HCT116 (cell line): Measurements from ENCODE around the gene APBB2. TPM values are rescaled to one million over a fixed set of nuclear protein-coding genes. Genes with fewer than 3 reads are reported as not detected.
A peak's percentile ranks its signal among the peaks of the same experiment; 100 is the strongest.

Experiments used
- ATAC-seq: fragments of 200-7000 bp; cut with Tn5 transposase; 2 replicates; pipeline ENCODE4 v1.9.1; 2020; ENCODE audit warnings: mild to moderate bottlenecking, moderate library complexity
- BruUV-seq: library from RNA; stranded (reverse); fragments of 400-500 nt; replicated peaks from 2 replicates; lab custom pipeline; 2021; lab: Mats Ljungman, UMichigan
- CTCF ChIA-PET: fragments of 300-600 bp; sonication (Branson Sonifier 250); formaldehyde crosslinking; loops from one replicate; lab custom pipeline; 2021; ENCODE audit warnings: antibody characterized with exemption; lab: Charles Lee
- POLR2A ChIA-PET: fragments of 300-600, 350-600 bp; sonication (Branson Sonifier 250); formaldehyde crosslinking; loops from one replicate; lab custom pipeline; 2021; ENCODE audit warnings: antibody characterized with exemption; lab: Charles Lee
- RAD21 ChIA-PET, 2 experiments: fragments of 300-600 bp; sonication (Branson Sonifier 250); formaldehyde crosslinking; loops; one replicate each; lab custom pipeline; 2023; ENCODE audit warnings: low total read pairs in 2 of 2; ENCODE audit not compliant: uncharacterized antibody in 2 of 2, unreplicated experiment in 2 of 2, low non-redundant PET in 1 of 2; lab: Charles Lee
- DNase-seq: peaks from one replicate; pipeline ENCODE4 v3.0.0-alpha.2; 2010; ENCODE audit warnings: low read depth, low spot score
- H2AFZ ChIP-seq: fragments of 200-600 bp; shearing (Covaris generic), sonication (generic); 2 replicates; pipeline ENCODE4 v1.6.1; 2017; ENCODE audit warnings: low read depth, mixed run types, mixed read lengths, antibody characterized with exemption, low read length; ENCODE audit not compliant: poor library complexity, severe bottlenecking
- H3K27ac ChIP-seq: 2 replicates; pipeline ENCODE4 v1.5.1; 2012; ENCODE audit warnings: low read depth, low read length
- H3K27me3 ChIP-seq: fragments of 200-600 bp; sonication (generic); 2 replicates; pipeline ENCODE4 v1.6.1; 2016; ENCODE audit warnings: mixed run types, low read length, mixed read lengths; ENCODE audit not compliant: insufficient read depth
- H3K36me3 ChIP-seq, 2 experiments: fragments of 200-500 bp in 1 of 2; fragments of 200-600 bp in 1 of 2; sonication (Bioruptor generic) in 1 of 2; sonication (generic) in 1 of 2; 2 replicates each; pipeline versions ENCODE4 v1.5.1 to v1.6.1; 2014 to 2016; ENCODE audit warnings: low read length in 2 of 2, inconsistent platforms in 1 of 2, mixed read lengths in 1 of 2, mixed run types in 1 of 2; ENCODE audit not compliant: insufficient read depth in 2 of 2, control insufficient read depth in 1 of 2
- H3K4me1 ChIP-seq, 2 experiments: fragments of 200-600 bp in 1 of 2; sonication (generic) in 1 of 2; 2 replicates each; pipeline versions ENCODE4 v1.5.1 to v1.6.1; 2012 to 2017; ENCODE audit warnings: low read length in 2 of 2, inconsistent platforms in 1 of 2, mild to moderate bottlenecking in 1 of 2, mixed read lengths in 1 of 2, mixed run types in 1 of 2, moderate library complexity in 1 of 2; ENCODE audit not compliant: insufficient read depth in 2 of 2, control insufficient read depth in 1 of 2
- H3K4me2 ChIP-seq: fragments of 200-600 bp; sonication (generic); 2 replicates; pipeline ENCODE4 v1.6.1; 2017; ENCODE audit warnings: mixed run types, low read length, mixed read lengths
- H3K4me3 ChIP-seq, 2 experiments: fragments of 200-600 bp in 1 of 2; sonication (generic) in 1 of 2; replicated peaks in 1 of 2; 2 replicates each; pipeline ENCODE4 v1.5.1; 2011 to 2016; ENCODE audit warnings: low read length in 2 of 2, control low read depth in 1 of 2, low read depth in 1 of 2, mild to moderate bottlenecking in 1 of 2, mixed read lengths in 1 of 2, mixed run types in 1 of 2
- H3K79me2 ChIP-seq: fragments of 200-600 bp; sonication (generic); 2 replicates; pipeline ENCODE4 v1.6.1; 2017; ENCODE audit warnings: mild to moderate bottlenecking, mixed run types, low read length, moderate library complexity, mixed read lengths; ENCODE audit not compliant: insufficient read depth
- H3K9ac ChIP-seq: fragments of 200-600 bp; sonication (generic); 2 replicates; pipeline ENCODE4 v1.6.1; 2016; ENCODE audit warnings: low read length, mixed read lengths
- H3K9me2 ChIP-seq: fragments of 200-600 bp; sonication (generic), shearing (Covaris generic); 2 replicates; pipeline ENCODE4 v1.6.1; 2017; ENCODE audit warnings: mixed run types, mild to moderate bottlenecking, moderate library complexity; ENCODE audit not compliant: insufficient read depth
- H3K9me3 ChIP-seq, 2 experiments: fragments of 200-500 bp in 1 of 2; fragments of 200-600 bp in 1 of 2; sonication (Bioruptor generic) in 1 of 2; sonication (generic) in 1 of 2; 2 replicates each; pipeline ENCODE4 v1.6.1; 2014 to 2017; ENCODE audit warnings: low read length in 2 of 2, mixed read lengths in 2 of 2, inconsistent platforms in 1 of 2, low read depth in 1 of 2, mild to moderate bottlenecking in 1 of 2, mixed run types in 1 of 2, moderate library complexity in 1 of 2; ENCODE audit not compliant: control insufficient read depth in 1 of 2, insufficient read depth in 1 of 2
- H4K20me1 ChIP-seq: fragments of 200-600 bp; sonication (generic), shearing (Covaris generic); 2 replicates; pipeline ENCODE4 v1.6.1; 2017; ENCODE audit warnings: mixed run types, mild to moderate bottlenecking, moderate library complexity; ENCODE audit not compliant: insufficient read depth
- CTCF ChIP-seq, 3 experiments: fragments of 200-600 bp in 1 of 3; sonication (generic) in 1 of 3; IDR thresholded peaks in 2 of 3; conservative IDR thresholded peaks in 1 of 3; 2 replicates each; pipeline ENCODE4 v1.5.1; 2012 to 2017; ENCODE audit warnings: low read depth in 2 of 3, low read length in 2 of 3, antibody characterized with exemption in 1 of 3, borderline replicate concordance in 1 of 3, control low read depth in 1 of 3, mild to moderate bottlenecking in 1 of 3, mixed read lengths in 1 of 3, mixed run types in 1 of 3, moderate library complexity in 1 of 3; ENCODE audit not compliant: insufficient read depth in 1 of 3
- EGR1 ChIP-seq: IDR thresholded peaks from 2 replicates; pipeline ENCODE4 v1.6.1; 2012; ENCODE audit warnings: low read depth
- ELF1 ChIP-seq: IDR thresholded peaks from 2 replicates; pipeline ENCODE4 v1.6.1; 2012; ENCODE audit warnings: low read depth, borderline replicate concordance
- EZH2 ChIP-seq: fragments of 200-600 bp; sonication (generic); IDR thresholded peaks from 2 replicates; pipeline ENCODE4 v1.6.1; 2017; ENCODE audit warnings: antibody characterized with exemption, mixed run types
- EZH2phosphoT487 ChIP-seq: fragments of 200-600 bp; IDR thresholded peaks from 2 replicates; pipeline ENCODE4 v1.6.1; 2018; ENCODE audit warnings: antibody characterized with exemption, borderline replicate concordance
- FOSL1 ChIP-seq: IDR thresholded peaks from 2 replicates; pipeline ENCODE4 v1.6.1; 2012; ENCODE audit warnings: low read depth
- JUND ChIP-seq: IDR thresholded peaks from 2 replicates; pipeline ENCODE4 v1.6.1; 2012
- POLR2AphosphoS5 ChIP-seq: IDR thresholded peaks from 2 replicates; pipeline ENCODE4 v1.6.1; 2011; ENCODE audit warnings: mild to moderate bottlenecking, low read depth, low read length, moderate library complexity
- RAD21 ChIP-seq: IDR thresholded peaks from 2 replicates; pipeline ENCODE4 v1.6.1; 2012; ENCODE audit warnings: low read depth, mild to moderate bottlenecking
- REST ChIP-seq: IDR thresholded peaks from 2 replicates; pipeline ENCODE4 v1.6.1; 2012; ENCODE audit warnings: low read depth
- SIN3A ChIP-seq: IDR thresholded peaks from 2 replicates; pipeline ENCODE4 v1.6.1; 2012; ENCODE audit warnings: low read depth
- YY1 ChIP-seq: IDR thresholded peaks from 2 replicates; pipeline ENCODE4 v1.6.1; 2011; ENCODE audit warnings: low read length, low read depth, moderate library complexity, mild to moderate bottlenecking; ENCODE audit not compliant: insufficient replicate concordance; ENCODE audit errors: extremely low read depth
- ZFX ChIP-seq: fragments of 450-650 bp; IDR thresholded peaks from 2 replicates; pipeline ENCODE4 v1.6.1; 2017
- intact Hi-C: fragments of 100-400 bp; cut with micrococcal nuclease; formaldehyde crosslinking; loops from 2 replicates; pipeline ENCODE4 v1.10.0; 2022
- total RNA-seq: library from RNA; stranded (reverse); gene quantifications from one replicate; pipeline ENCODE4 v1.2.1, GENCODE V29; 2021; ENCODE audit not compliant: unreplicated experiment

The APBB2 gene
- total RNA-seq, 1 experiment from 2014 or later = 72.5 TPM

- Histone ChIP-seq H3K27ac (no peak overlapping the region), H3K9me3 (no peaks in the 10 kb centered on the region), H3K9me2 (no peaks in the 10 kb centered on the region)
- RAD21 ChIA-PET = interaction anchor here in 1 of 2 experiments (0.8 to 1.1 kb wide), 2 partner anchors 288 to 290 kb away, joined by 3 read pairs; partner anchors contain the start of gene APBB2
- ATAC-seq = peak; percentile 78
- TF ChIP-seq REST (no peak), CTCF (IDR thresholded peaks at IDR 0.05 in 2 of 3, conservative IDR thresholded peaks at IDR 0.05 in 1 of 3; ENCODE audit: borderline replicate concordance in 1 of 3, insufficient read depth in 1 of 3, low read depth in 2 of 3, low read length in 2 of 3) (peak; percentile 73 to 96 (median 93)), EZH2 (no peak), ZFX (no peak), JUND (no peak), POLR2AphosphoS5 (no peak), SIN3A (no peak), EGR1 (no peak), FOSL1 (no peak), EZH2phosphoT487 (no peak), ELF1 (no peak), YY1 (peak; percentile 90), RAD21 (peak; percentile 75)
- TF ChIP-seq, all 23 proteins: peak for 3
- CTCF ChIA-PET = interaction anchor here (0.6 to 2.5 kb wide), 27 partner anchors 9 to 357 kb away, joined by 3 to 25 read pairs (median 4); partner anchors contain the start of gene APBB2
- H3K4me2 ChIP-seq = peak overlapping the region; percentile 20; the same call in 1 of the 2 replicates
- POLR2A ChIA-PET = interaction anchor here (1.6 kb wide), 1 partner anchor 16 kb away, joined by 7 read pairs; no protein-coding TSS in a partner anchor
- peak; percentile 32 for DNase-seq
- H2AFZ ChIP-seq = no peak overlapping the region
- peaks cover 0 to 4% of the 10 kb centered on the region in 2 experiments; a peak in 2 of 4 replicates for H3K4me1 ChIP-seq
- H4K20me1 ChIP-seq = no peaks in the 10 kb centered on the region
- no TSS peak for BruUV-seq
- H3K27me3 ChIP-seq = no peaks in the 10 kb centered on the region
- H3K79me2 ChIP-seq = no peaks in the 10 kb centered on the region
- H3K4me3 ChIP-seq = no peak overlapping the region
- no peak overlapping the region for H3K9ac ChIP-seq
- intact Hi-C loops = loop anchor here (2.0 kb wide), 1 partner anchor 187 kb away; no protein-coding TSS in a partner anchor
- H3K36me3 ChIP-seq = peaks cover 0 to 4% of the 10 kb centered on the region in 2 experiments; a peak in 1 of 4 replicates
Observed at GRCh38 chr4:40924096-40924792, 290.1 kb downstream of the APBB2 start.
